Gastroesophageal sphincter (tissue), 3 donors: ENCODE measurements around the gene DNLZ.

Experiments used
- EP300 ChIP-seq: sonication (generic); formaldehyde crosslinking; IDR thresholded peaks from one replicate; pipeline ENCODE4 v1.6.1; 2017; ENCODE audit warnings: antibody characterized with exemption, mild to moderate bottlenecking
- POLR2A ChIP-seq, 2 donors: fragments of 450-650 bp; IDR thresholded peaks; one replicate each; pipeline ENCODE4 v1.6.1; 2017; ENCODE audit warnings: antibody characterized with exemption in 2 of 2, mild to moderate bottlenecking in 2 of 2, moderate library complexity in 1 of 2
- TF ChIP-seq, protein P1 (sequence below), 4 experiments: fragments of 200-600 bp in 2 of 4; fragments of 450-650 bp in 2 of 4; sonication (generic) in 1 of 4; IDR thresholded peaks; one replicate each; pipeline ENCODE4 v1.5.1; 2017 to 2019; ENCODE audit warnings: antibody characterized with exemption in 4 of 4, mild to moderate bottlenecking in 2 of 4, moderate library complexity in 2 of 4

DNA sequence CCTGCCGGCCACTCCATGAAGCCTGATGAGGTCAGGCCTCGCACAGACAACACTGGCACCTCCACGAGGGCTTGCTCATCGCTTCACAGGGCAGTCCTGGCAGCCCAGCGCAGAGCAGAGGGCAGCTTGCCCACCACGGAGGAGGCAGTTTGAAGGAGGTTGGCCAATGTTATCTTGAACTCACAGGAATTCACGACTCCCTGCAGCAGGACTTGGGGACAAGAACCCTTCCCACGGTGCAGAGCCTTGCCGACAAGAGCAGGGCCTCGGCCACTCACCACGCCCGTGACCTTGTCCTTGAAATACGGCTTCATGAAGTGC, 31.4 kb upstream of the DNLZ start:
- TF ChIP-seq, protein P1, sequence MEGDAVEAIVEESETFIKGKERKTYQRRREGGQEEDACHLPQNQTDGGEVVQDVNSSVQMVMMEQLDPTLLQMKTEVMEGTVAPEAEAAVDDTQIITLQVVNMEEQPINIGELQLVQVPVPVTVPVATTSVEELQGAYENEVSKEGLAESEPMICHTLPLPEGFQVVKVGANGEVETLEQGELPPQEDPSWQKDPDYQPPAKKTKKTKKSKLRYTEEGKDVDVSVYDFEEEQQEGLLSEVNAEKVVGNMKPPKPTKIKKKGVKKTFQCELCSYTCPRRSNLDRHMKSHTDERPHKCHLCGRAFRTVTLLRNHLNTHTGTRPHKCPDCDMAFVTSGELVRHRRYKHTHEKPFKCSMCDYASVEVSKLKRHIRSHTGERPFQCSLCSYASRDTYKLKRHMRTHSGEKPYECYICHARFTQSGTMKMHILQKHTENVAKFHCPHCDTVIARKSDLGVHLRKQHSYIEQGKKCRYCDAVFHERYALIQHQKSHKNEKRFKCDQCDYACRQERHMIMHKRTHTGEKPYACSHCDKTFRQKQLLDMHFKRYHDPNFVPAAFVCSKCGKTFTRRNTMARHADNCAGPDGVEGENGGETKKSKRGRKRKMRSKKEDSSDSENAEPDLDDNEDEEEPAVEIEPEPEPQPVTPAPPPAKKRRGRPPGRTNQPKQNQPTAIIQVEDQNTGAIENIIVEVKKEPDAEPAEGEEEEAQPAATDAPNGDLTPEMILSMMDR (IDR thresholded peaks at IDR 0.05) = no peak
- no peak for TF ChIP-seq EP300
- TF ChIP-seq POLR2A (IDR thresholded peaks at IDR 0.05) = no peak
